DND-41 (cell line): ENCODE results near the gene PACS1.

Experiments
- ATAC-seq: fragments of 200-7000 bp; cut with Tn5 transposase; 3 replicates; pipeline ENCODE4 v1.9.1; 2021; ENCODE audit warnings: low read depth; ENCODE audit not compliant: insufficient read depth
- DNase-seq: peaks from one replicate; pipeline ENCODE4 v3.0.0-alpha.2; 2020
- H2AFZ ChIP-seq: 2 replicates; pipeline ENCODE4 v1.6.0; 2012; ENCODE audit warnings: low read depth, low read length
- H3K27ac ChIP-seq: 2 replicates; pipeline ENCODE4 v1.5.1; 2012; ENCODE audit warnings: low read length, inconsistent platforms
- H3K27me3 ChIP-seq: fragments of 200-600 bp; sonication (generic); 2 replicates; pipeline ENCODE4 v1.6.0; 2012; ENCODE audit warnings: low read length, mild to moderate bottlenecking, inconsistent platforms; ENCODE audit not compliant: insufficient read depth, poor library complexity
- H3K36me3 ChIP-seq: 2 replicates; pipeline ENCODE4 v1.5.1; 2012; ENCODE audit warnings: low read length, inconsistent platforms; ENCODE audit not compliant: insufficient read depth
- H3K4me1 ChIP-seq: 2 replicates; pipeline ENCODE4 v1.5.1; 2012; ENCODE audit warnings: mild to moderate bottlenecking, low read length; ENCODE audit not compliant: insufficient read depth
- H3K4me2 ChIP-seq: 2 replicates; pipeline ENCODE4 v1.6.0; 2012; ENCODE audit warnings: mild to moderate bottlenecking, moderate library complexity, low read length, inconsistent platforms; ENCODE audit not compliant: insufficient read depth
- H3K4me3 ChIP-seq, 2 experiments: fragments of 200-600 bp in 1 of 2; shearing (Covaris generic) in 1 of 2; 2 replicates each; pipeline ENCODE4 v1.5.1; 2012 to 2016; ENCODE audit warnings: inconsistent platforms in 2 of 2, low read length in 2 of 2, mild to moderate bottlenecking in 2 of 2, low read depth in 1 of 2, moderate library complexity in 1 of 2
- H3K79me2 ChIP-seq: 2 replicates; pipeline ENCODE4 v1.6.0; 2012; ENCODE audit warnings: low read length, inconsistent platforms; ENCODE audit not compliant: insufficient read depth
- H3K9ac ChIP-seq: 2 replicates; pipeline ENCODE4 v1.6.0; 2012; ENCODE audit warnings: low read depth, mild to moderate bottlenecking, inconsistent platforms, low read length, moderate library complexity
- H3K9me3 ChIP-seq: 2 replicates; pipeline ENCODE4 v1.5.1; 2012; ENCODE audit warnings: low read length, moderate library complexity, mild to moderate bottlenecking, inconsistent platforms; ENCODE audit not compliant: insufficient read depth, severe bottlenecking
- H4K20me1 ChIP-seq: 2 replicates; pipeline ENCODE4 v1.6.0; 2012; ENCODE audit warnings: low read length; ENCODE audit not compliant: insufficient read depth
- CTCF ChIP-seq: IDR thresholded peaks from 2 replicates; pipeline ENCODE4 v1.5.1; 2012; ENCODE audit warnings: borderline replicate concordance, low read length, moderate library complexity, mild to moderate bottlenecking; ENCODE audit not compliant: poor library complexity, severe bottlenecking; ENCODE audit errors: extremely low read depth
- EZH2 ChIP-seq: IDR thresholded peaks from 3 replicates; pipeline ENCODE4 v1.6.1; 2012; ENCODE audit warnings: borderline replicate concordance, low read depth, mild to moderate bottlenecking, moderate library complexity, low read length, inconsistent platforms; ENCODE audit not compliant: severe bottlenecking

Gene PACS1

GRCh38 chr11:66243782-66244535 lies 173.9 kb downstream of the PACS1 start:
- H3K9ac ChIP-seq: no peak overlapping the region
- H3K4me2 ChIP-seq: no peak overlapping the region

GRCh38 chr11:66247295-66247694 lies 177.2 kb downstream of the PACS1 start:
- ATAC-seq (no peak), DNase-seq (no peak)
- Histone ChIP-seq H3K9ac (no peak overlapping the region), H3K9me3 (no peaks in the 10 kb centered on the region), H3K79me2 (no peaks in the 10 kb centered on the region), H3K4me1 (no peaks in the 10 kb centered on the region), H3K4me3 (no peak overlapping the region), H3K27me3 (no peaks in the 10 kb centered on the region), H3K27ac (no peak overlapping the region), H3K4me2 (no peak overlapping the region), H4K20me1 (no peaks in the 10 kb centered on the region), H2AFZ (no peak overlapping the region), H3K36me3 (peaks cover 7% of the 10 kb centered on the region; the same call in 1 of the 2 replicates)
- TF ChIP-seq CTCF: no peak

More at GRCh38 chr11:66243782-66244535, 173.9 kb downstream of the PACS1 start:
- Histone ChIP-seq H2AFZ (no peak overlapping the region), H3K79me2 (no peaks in the 10 kb centered on the region), H3K4me3 (no peak overlapping the region), H3K27me3 (no peaks in the 10 kb centered on the region), H4K20me1 (no peaks in the 10 kb centered on the region), H3K9me3 (no peaks in the 10 kb centered on the region), H3K36me3 (peaks cover 19% of the 10 kb centered on the region), H3K27ac (no peak overlapping the region), H3K4me1 (no peaks in the 10 kb centered on the region)
- DNase-seq (no peak), ATAC-seq (no peak)
- TF ChIP-seq CTCF (no peak), EZH2 (no peak)

DNA sequence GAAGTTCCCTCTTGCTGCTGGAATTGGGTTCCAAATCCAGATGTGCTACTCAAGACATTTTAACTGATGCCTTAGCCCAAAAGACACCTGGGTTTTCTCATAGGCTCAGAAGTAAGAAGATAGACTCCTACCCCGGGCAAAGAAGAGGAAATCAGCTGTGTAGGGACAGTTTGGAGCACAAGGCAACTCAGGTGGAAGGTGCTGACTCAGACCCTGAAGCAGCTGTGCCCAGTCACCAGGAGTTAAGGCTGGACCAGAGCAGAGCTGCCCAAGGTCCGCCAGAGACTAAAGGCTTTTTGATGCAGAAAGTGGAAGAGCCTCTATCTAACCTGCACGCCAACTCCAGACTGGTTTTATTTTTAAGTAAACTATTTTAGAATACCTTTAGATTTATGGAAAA lies 177.7 kb downstream of the PACS1 start:
- H3K4me2 ChIP-seq: no peak overlapping the region
- no peaks in the 10 kb centered on the region for H4K20me1 ChIP-seq
- no peak for DNase-seq
- H3K36me3 ChIP-seq: peaks cover 4% of the 10 kb centered on the region; the same call in 1 of the 2 replicates
- H3K27ac ChIP-seq: no peak overlapping the region
- H3K9ac ChIP-seq: no peak overlapping the region
- H3K9me3 ChIP-seq: no peaks in the 10 kb centered on the region
- no peak for TF ChIP-seq CTCF
- no peak for TF ChIP-seq EZH2
- H3K4me3 ChIP-seq: no peak overlapping the region
- no peaks in the 10 kb centered on the region for H3K27me3 ChIP-seq
- H3K79me2 ChIP-seq: no peaks in the 10 kb centered on the region
- no peaks in the 10 kb centered on the region for H3K4me1 ChIP-seq
- no peak overlapping the region for H2AFZ ChIP-seq
- no peak for ATAC-seq
